H1 (cell line): Measurements from ENCODE around the gene GSG1L.

Source experiments
- POLR2A ChIP-seq, 2 experiments: IDR thresholded peaks; 1 replicate in 1 of 2; 2 replicates in 1 of 2; pipeline ENCODE4 v1.6.1; 2011; ENCODE audit warnings: low read depth in 2 of 2, low read length in 2 of 2, mild to moderate bottlenecking in 2 of 2; ENCODE audit errors: control extremely low read depth in 1 of 2
- POLR2AphosphoS5 ChIP-seq: IDR thresholded peaks from 2 replicates; pipeline ENCODE4 v1.6.1; 2011; ENCODE audit warnings: low read depth, low read length
- TF ChIP-seq, protein P1 (sequence below), 3 experiments: IDR thresholded peaks; 1 replicate in 2 of 3; 2 replicates in 1 of 3; pipeline versions ENCODE4 v1.5.1 to v1.6.1; 2011; ENCODE audit warnings: low read length in 3 of 3, mild to moderate bottlenecking in 3 of 3, inconsistent platforms in 2 of 3, low read depth in 1 of 3, moderate library complexity in 1 of 3; ENCODE audit not compliant: insufficient read depth in 1 of 3; ENCODE audit errors: control extremely low read depth in 1 of 3

DNA sequence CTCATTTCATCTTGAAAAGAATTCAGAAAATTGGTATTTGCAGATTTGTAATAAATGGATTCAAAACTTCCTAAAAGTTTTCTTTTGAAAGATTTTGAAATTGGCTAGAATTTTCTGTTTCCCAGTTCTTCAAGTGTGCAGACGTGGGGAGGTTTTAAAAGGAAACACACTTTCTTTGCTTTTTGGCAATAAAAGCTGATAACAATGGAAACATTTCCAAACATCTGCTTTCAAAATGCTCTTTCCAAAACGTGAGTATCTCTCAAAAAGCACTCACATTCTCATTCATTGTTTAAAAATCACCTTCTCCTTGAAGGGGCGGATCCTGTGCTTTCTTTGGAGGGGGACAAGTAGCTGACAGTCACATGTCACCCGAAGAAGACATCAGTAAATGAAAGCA, 8.6 kb upstream of the GSG1L start:
- TF ChIP-seq POLR2A (IDR thresholded peaks at IDR 0.05; ENCODE audit: control extremely low read depth in 1 of 2, low read depth in 2 of 2, low read length in 2 of 2) (no peak), POLR2AphosphoS5 (no peak)
- TF ChIP-seq, protein P1, sequence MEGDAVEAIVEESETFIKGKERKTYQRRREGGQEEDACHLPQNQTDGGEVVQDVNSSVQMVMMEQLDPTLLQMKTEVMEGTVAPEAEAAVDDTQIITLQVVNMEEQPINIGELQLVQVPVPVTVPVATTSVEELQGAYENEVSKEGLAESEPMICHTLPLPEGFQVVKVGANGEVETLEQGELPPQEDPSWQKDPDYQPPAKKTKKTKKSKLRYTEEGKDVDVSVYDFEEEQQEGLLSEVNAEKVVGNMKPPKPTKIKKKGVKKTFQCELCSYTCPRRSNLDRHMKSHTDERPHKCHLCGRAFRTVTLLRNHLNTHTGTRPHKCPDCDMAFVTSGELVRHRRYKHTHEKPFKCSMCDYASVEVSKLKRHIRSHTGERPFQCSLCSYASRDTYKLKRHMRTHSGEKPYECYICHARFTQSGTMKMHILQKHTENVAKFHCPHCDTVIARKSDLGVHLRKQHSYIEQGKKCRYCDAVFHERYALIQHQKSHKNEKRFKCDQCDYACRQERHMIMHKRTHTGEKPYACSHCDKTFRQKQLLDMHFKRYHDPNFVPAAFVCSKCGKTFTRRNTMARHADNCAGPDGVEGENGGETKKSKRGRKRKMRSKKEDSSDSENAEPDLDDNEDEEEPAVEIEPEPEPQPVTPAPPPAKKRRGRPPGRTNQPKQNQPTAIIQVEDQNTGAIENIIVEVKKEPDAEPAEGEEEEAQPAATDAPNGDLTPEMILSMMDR (IDR thresholded peaks at IDR 0.05; ENCODE audit: control extremely low read depth in 1 of 3, insufficient read depth in 1 of 3, low read depth in 1 of 3, low read length in 3 of 3) = no peak
